ENCODE results near the gene CNTN5.

CNTN5 gene

DNA sequence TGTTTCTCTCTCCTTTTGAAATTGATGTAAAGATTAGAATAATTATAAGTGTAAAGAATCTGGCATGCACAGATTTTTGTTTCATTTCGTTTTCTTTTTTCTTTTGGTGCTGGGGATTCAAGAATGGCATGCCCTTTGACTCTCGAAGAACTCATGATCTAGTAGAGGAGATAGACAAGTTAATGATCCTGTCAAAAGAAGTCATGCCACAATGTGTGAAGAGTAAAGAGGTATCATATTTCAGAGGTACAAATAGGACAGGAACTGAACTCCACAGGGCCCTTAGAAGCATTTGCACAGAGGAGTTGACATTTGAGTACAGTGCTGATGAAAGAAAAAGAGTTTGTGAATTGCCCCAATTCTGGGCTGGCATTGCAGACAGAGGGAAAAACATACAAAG, 958.3 kb downstream of the CNTN5 start:
- DNase-seq: no peak

DNA sequence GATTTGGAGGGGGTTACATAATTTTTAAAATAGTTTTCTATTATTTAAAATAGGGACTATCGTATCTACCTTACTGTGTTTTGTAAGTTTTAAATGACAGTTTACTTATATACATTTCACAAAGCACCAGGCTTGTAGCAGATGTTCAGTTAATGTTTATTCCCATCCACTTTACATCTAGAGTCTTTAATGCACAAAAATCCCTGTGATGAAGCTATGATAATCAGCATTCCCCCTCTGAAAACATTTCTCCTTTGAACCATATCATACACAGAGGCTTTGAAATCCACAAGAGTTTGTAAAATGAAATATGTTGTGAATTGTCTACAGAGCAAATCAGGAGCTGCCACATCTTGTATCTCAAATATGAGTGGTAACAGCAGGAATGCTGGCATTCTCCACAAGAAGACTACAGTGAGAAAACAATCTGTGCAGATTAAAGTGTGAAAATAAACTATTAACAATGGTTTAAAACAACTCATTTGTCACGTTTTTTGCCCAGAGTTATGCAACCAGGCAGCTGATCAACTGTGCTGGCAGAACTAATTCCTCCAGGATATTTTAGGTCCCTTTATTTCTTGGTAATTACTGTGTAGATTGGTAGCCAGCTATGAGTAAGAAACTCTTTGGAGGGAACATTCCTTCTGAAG, 967.2 kb downstream of the CNTN5 start:
- no peak for DNase-seq

DNA sequence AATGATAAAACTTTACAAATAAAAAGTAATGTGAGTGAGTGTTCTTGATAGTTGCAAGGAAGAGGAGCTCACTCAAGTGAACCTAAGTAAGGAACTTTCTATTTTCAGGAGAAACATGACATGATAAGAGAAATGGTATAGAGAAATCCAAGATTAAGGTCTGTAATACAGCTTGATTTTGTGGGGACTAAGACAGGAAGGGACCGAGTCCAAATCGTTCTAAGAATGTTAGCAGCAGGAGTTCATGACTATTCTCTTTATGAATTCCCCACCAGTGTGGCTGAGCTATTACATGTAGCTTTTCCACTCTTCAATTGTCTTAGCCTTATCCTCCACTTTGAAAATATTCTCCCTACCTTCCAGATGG, 967.7 kb downstream of the CNTN5 start:
- no peak for DNase-seq

DNA sequence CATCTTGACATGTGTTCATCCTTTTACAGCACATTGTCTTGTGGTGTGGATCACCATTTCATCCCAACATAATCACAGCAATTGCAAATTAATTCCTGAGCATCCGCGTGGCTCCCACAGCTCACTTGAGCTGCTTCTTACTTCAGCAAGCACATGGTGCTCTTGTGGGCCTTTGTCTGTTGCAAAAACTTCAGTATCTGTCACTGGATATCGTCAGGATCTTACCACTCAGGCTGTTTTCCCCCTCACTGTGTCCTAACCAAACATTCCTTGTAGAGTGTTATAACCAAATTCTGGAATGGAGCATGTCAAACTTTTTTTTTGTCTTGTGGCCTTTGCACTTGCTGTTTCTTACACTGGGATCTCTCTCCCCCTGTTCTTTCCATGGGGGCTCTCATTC, 983.2 kb downstream of the CNTN5 start:
- peak in 1 of 2 experiments; percentile 10 for DNase-seq

DNA sequence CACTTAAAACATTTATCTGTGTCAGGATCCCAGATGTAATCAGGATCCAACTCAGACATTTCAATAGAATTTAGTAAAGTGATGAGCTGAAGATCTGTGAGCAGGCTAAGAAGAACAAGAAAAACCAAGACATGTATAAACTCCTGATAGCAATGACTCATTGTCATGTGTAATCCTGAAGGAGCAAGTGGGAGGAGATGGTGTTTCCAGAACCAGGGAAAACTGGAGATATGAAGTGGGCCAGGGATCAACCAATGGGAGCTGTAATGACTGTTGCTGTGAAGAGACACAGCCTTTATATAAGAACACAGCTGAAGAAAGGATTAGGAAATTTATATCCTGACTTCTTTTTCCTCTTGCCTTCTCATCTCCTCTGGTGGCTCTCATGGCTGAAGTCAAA, 983.8 kb downstream of the CNTN5 start:
- no peak for DNase-seq

DNA sequence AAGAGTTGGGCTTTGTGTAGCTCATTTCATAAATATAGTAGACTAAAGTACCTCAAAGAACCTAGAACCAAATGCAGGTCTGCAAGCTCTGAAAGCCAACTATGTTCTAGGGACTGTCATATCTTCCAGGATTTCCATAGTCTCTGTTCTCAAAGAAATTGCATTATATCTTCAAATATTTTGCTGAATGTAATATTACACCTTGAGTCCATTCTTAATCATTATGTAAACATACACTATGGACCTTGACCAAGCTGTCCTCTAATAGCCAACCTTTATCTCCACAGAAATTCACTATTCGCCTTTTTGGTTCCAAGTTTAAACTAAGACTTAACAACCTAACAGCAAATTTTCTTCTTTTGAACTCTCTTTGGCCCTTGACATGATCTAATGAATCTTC, 987.7 kb downstream of the CNTN5 start:
- DNase-seq: no peak

DNA sequence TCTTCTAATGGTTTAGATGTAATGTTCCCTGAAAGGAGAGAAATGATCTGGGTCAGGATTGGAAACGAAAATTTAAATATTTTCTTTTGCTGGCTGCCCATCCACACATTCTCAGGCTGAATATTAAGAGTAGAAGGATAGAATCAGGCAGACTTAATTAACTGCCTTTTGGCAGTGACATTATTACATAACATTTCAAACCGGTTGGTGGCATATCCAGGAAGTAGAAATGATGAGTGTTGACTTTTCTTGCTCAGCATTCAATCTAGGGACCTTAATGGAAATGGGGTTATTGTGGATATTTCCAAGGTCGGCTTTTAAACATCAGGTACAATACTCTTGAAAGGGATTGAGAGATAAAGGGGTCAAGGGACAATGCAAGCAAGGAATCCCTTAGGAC, 989.0 kb downstream of the CNTN5 start:
- no peak for DNase-seq

DNA sequence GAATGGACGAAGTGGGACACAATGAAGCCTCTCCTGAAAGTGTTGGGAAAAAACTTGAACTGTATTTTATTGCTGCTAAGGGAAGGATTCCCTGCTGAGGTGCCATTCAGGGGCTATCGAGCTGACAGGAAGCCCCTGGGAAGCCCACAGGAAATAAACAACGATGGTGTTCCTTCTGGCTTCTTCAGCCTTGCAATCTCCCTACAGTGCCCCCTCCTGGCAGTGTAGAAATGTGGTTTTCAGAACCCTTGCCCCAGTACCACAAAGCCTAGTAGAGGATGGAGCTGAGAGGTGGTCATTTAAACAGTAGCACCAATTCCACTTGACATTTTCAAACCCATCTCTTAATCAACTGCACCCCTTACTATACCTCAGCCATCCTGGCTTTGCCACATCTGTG, 989.6 kb downstream of the CNTN5 start:
- DNase-seq: no peak

DNA sequence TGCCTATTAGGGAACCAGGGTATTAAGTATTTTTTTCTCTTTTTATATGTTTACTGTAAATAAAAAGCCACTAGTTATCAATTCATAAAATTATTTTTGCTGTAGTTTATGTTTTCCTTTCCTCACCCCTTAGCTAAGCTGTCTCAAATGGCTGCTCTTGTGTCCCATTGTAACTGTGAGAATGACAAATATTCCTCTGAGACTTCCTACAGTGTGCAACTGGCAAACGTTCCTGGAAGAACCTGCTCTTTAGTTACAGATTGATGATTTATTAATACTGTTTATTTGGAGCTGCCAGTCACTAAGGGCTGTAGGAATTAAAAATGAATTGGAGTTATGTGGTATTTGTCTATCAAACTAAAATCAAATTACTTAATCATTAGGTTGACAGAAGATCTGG, 990.9 kb downstream of the CNTN5 start:
- no peak for DNase-seq

DNA sequence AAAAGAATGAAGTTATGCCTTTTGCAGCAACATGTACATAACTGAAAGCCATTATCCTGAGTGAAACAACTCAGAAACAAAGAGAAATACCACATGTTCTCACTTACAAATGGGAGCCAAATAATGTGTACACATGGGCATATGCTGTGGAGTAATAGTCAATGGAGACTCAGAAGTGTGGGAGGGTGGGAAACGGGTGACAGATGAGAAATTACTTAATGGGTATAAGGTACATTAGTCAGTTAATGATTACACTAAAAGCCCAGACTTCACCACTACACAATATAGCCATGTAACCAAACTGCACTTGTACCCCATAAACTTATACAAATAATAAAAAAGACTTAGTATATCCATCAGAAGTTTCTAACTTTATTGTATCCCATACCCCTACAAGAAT, 992.3 kb downstream of the CNTN5 start:
- no peak for DNase-seq

DNA sequence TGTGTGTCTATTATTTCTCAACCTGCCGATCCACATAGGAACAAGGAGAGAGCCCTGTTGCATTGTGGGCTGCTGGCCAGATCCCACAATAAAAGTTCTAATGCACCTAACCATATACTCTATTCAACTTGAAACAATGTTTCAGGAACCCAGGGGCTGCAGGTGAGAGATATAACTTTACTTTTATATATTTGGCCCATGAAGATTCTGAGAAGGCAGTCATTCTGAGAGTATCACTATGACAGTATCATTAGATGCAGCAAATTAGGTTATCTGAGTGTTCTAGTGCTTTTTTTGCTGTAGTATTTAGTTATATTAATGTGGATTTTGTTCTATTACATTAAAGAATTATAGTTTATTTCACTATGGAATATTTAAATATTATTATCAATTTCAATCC, 1011.2 kb downstream of the CNTN5 start:
- no peak for DNase-seq

DNA sequence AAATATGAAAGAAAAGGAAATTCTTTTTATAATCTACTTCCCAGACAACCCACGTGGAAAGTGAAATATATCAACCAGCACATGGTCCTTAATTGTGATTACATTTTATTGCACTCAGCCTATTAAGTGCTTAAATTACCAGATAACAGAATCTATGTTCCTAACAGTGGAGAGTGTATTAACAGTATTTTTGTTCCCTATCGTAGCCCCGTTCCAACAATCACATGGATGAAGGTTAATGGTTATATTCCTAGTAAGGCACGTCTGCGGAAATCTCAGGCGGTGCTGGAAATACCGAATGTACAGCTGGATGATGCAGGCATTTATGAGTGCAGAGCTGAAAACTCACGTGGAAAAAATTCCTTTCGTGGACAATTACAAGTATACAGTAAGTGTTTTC, 1040.3 kb downstream of the CNTN5 start:
- DNase-seq: no peak

DNA sequence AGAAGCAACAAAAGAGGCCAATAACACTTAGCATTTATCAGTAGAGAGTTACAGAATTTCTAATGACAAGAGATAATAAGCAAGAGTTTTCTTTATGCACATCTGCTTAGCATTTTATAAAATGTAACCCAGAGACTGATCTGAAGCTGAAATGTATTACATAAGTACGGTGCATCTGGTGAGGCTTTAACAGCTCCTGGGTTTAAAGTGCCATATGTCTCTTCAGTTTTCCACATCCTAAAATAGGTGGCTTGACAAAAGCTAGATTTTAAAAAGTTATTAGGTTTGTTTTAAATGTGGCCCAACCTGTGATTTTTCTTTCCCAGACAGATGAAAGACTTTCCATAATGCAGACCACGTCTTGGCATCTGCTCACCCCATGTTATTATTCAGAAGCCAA, 1045.7 kb downstream of the CNTN5 start:
- DNase-seq: peak; percentile 41 to 87

DNA sequence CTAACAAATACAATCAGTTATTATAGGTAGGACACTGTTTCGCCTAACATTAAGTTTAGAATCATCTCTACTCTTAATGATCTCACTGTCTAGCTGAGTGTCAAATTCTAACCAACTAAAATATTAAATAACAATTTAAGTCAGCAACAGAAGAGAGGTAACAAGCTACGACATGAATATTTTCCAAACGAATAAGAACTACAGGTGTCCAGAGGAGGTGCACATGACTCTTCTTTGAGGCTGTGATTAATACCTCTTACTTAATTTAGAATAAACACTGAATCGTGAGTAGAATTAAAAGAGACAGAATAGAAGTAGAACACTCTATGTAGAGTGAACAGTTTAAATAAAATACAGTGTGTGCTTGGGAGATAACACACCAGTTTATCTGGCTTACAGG, 1047.4 kb downstream of the CNTN5 start:
- no peak for DNase-seq

DNA sequence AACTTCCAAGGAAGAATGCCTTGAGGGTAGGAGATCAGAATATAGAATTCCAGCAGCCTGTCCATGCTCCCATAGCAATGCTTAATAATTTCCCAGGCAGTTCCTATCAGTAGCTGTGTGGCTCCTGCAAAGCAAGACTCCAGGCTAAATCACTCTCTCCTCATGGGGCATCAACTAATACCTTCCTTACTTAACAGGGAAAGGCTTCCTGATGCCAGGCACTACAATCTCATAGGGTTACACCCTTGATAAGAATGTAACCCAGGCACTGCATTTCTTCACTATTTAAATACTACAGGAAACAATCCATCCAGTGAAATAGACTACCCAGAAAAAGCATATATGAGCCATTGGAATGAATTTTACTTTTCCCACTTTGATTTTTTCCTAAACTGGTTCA, 1051.4 kb downstream of the CNTN5 start:
- no peak for DNase-seq

DNA sequence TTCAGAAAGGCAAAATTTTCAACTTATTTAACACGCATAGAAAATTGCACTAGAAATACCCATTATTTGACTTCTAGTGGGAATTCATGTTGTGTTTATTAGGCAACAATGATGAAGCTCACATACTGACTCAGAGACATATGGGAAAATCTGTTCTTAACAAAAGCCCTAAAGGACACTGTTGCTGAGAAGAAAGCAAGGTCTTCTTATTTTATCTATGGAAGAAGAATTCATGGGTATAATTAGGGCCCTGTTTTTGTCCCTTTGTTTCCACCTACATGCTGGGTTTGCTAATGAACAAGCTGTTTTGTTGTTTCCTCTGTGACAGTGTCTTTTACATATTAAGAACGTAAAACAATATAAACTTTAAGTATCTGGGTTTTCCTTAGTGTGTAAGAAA, 1059.6 kb downstream of the CNTN5 start:
- DNase-seq: no peak

DNA sequence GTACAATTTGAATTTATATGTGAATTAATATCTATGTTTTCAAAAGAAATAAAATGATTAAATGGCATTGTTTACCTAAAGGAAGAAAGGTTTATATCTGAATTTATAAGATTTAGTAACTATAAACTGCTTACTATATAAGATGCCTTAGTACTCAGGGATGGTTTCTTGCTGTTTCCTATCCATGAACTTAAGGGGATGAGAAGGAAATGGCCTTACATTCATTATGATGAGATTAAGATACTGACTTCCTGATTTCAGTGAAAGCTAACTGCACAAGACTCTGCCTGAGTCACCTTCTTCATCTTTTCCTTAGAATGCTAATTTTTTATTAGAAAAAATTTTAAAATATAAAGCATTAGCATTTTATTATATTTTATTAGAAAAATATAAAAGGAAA, 1060.1 kb downstream of the CNTN5 start:
- DNase-seq: no peak

DNA sequence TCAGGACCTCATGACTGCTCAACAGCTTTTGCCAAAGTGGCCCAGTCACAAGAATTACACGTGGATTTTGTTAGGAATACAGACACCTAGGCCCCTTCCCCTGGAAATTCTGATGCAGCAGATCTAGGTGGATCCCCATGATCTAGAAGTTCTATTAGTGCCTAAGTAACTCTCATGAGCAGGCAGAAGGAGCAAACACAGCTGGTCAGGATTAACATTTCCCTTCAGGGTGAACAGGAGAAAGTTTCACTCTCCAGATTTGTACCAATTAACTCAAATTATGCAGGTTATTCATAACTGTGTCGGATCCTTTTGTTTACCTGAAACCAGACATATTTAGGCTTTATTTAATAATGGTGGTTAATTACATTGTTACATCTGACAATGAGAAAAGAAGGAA, 1072.9 kb downstream of the CNTN5 start:
- DNase-seq: no peak

DNA sequence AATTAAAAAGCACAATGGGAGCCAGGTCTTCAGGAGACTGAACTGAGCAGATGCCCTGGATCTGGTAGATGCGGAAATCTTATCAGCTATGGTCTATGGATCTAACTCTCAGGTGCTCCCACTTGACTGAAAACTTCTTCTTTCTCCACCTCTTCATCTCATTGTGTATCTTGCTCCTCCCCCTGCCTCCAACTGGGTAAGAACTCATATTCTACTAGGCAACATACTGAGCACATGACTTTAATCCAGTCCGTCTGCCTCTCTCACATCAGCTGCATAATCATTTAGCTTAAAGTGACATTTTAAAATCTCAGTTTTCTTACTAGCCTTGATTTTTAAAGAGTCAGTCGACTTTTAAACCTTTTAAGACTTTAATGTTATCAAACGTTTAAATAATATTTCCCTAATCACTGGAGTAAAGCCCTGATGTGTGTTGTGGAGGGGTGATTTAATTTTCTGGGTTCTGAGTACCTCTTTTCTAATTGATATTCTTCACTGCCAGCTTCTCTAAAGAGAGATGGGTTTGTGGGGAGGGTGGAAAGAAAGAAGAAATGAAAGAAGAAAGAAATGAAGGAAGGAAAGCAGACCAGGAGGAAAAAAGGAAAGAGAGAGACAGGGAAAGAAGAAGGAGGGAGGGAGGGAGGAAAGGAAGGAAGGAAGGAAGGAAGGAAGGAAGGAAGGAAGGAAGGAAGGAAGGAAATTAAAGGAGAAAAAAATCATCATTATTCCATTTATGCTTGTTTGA, 1073.5 kb downstream of the CNTN5 start:
- peak in 1 of 2 experiments; percentile 3 for DNase-seq

DNA sequence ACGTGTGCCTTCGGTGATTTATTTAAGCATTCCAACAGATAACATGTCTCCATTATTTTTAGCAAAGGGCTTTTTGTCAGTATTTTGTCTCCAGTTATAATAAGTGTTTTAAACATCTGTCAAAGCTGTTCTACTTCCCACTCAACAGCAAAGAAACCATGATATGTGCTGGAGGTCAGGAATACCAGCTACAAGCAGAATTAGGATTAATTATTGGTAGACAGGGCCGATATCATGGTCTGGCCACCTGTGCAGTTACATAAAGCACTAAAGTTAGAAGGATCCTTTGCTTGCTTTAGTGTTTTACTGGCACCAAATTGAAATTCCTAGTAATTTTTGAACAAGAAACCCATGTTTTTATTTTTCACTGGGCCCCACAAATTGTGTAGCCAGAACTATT, 1075.1 kb downstream of the CNTN5 start:
- DNase-seq: peak in 1 of 2 experiments; percentile 60

DNA sequence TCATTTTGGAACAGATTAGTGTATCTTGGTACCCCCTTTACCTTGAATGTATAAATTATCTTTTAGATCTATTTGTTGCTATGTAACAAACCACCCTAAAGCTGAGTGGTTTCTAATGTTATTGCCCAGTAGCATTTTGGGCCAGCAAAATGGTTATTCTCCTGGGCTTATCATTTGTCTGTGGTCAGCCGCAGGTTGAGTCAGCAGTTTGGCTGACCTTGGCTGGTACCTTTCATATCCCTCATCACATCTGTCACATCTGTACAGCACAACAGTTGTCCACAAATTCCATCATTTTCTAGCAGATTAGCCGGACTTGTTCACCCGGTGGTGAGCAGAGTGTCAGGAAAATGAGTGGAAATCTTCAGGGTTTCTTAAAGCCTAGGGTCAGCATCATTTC, 1077.8 kb downstream of the CNTN5 start:
- no peak for DNase-seq

DNA sequence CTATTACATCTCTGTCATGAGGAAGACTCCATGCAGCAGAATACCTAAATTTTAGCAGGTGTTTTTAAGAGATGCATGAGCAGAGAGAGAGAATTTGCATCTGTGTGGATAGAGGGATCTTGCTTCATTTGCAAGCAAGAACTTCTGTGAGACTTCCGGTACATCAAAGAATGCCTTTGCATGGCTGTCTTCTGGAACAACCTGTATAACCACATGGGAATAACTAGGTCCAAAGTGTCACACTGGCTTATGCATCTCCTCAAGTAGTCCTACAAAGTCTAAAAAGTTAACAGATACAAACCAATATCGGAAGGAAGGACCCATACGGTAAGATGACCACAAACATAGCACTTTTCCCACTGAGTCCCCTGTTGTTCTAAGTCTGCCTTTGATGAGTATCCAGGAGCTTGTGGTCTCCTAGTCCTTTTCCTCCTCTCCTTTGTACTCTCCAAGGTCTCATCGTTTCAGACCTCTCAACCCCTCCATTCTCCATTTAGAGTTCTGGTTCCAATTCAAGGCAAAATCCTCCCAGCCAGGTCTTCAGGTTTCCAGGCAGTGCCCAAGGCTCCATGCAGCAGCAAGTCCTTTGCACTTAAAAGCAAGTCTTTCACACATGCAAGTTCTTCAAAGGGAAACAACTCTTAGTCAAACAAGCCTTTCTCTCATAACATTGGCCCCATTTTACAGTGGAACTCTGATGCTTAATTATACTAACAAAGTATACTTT, 1084.7 kb downstream of the CNTN5 start:
- DNase-seq: no peak

DNA sequence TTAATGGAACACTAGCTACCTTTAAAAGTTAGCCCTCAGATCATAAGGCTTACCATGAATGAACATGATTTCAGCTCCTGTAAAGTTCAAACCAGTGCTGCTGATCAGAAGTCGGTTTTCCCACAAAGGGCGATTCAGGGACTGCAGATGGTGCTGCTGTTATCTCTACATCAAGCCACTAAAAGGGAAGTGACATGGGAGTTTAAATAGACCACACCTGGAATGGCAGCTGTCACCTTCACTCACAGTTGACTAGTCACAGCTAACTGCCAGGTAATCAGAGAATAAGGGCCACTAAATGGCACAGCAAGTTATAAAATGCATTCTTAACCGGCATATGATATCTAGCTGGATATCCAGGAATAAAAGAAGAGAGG, 1085.2 kb downstream of the CNTN5 start:
- peak; percentile 2 to 64 for DNase-seq

DNA sequence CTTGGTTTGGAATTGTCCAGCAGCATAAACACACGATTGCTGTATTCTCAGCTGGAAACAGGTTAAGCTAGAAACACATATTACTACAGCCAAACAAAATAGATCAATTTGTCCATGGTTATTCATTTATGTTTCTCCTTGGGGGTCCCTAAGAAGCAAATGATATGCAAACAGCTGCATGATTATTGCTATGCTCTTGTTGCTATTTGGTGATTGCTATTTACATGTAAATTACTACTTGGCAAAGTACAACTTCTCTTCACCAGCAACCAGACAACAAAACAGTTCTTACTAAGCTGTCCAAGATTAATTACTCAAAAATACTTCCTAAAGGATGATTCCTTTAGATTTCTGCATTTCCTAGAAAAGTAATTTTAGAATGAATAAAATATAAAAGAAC, 1098.4 kb downstream of the CNTN5 start:
- no peak for DNase-seq

All from NCI-H524 (cell line).